ENCODE results near the gene DENND5A.

Gene DENND5A

GRCh38 chr11:9138133-9138453, 127.1 kb downstream of the DENND5A start:
- H3K4me3 ChIP-seq (ENCODE audit: low read length), result no peak overlapping the region
- DNase-seq (ENCODE audit: low read depth), result no peak
- TF ChIP-seq, protein P1, sequence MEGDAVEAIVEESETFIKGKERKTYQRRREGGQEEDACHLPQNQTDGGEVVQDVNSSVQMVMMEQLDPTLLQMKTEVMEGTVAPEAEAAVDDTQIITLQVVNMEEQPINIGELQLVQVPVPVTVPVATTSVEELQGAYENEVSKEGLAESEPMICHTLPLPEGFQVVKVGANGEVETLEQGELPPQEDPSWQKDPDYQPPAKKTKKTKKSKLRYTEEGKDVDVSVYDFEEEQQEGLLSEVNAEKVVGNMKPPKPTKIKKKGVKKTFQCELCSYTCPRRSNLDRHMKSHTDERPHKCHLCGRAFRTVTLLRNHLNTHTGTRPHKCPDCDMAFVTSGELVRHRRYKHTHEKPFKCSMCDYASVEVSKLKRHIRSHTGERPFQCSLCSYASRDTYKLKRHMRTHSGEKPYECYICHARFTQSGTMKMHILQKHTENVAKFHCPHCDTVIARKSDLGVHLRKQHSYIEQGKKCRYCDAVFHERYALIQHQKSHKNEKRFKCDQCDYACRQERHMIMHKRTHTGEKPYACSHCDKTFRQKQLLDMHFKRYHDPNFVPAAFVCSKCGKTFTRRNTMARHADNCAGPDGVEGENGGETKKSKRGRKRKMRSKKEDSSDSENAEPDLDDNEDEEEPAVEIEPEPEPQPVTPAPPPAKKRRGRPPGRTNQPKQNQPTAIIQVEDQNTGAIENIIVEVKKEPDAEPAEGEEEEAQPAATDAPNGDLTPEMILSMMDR (conservative IDR thresholded peaks at IDR 0.05; ENCODE audit: low read length), result no peak

GRCh38 chr11:9137293-9138132, 127.6 kb downstream of the DENND5A start:
- DNase-seq (ENCODE audit: low read depth), result peak; percentile 57
- TF ChIP-seq, protein P1 (conservative IDR thresholded peaks at IDR 0.05; ENCODE audit: low read length), result peak; percentile 89
- no peak overlapping the region for H3K4me3 ChIP-seq (ENCODE audit: low read length)

DNA sequence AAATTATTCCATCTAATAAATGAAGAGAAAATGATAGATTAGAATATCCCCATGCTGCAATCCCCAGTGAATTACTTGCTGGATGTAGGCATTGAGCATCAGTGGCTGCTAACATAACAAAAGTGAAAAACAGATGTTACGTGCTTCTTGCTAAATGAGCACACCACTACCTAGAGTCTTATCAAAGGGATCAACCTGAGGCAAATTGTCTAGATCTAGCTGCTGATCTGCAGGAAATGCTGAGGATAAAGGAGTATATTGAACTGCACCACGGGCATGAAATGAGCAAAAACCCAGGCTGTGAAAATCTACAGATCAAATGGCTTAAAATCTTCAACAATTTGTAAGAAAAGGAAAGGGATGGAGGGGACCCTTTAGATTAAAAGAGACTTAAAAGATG, 128.4 kb downstream of the DENND5A start:
- H3K4me3 ChIP-seq (ENCODE audit: low read length), result no peak overlapping the region
- DNase-seq (ENCODE audit: low read depth), result no peak
- TF ChIP-seq, protein P1 (conservative IDR thresholded peaks at IDR 0.05; ENCODE audit: low read length), result no peak

DNA sequence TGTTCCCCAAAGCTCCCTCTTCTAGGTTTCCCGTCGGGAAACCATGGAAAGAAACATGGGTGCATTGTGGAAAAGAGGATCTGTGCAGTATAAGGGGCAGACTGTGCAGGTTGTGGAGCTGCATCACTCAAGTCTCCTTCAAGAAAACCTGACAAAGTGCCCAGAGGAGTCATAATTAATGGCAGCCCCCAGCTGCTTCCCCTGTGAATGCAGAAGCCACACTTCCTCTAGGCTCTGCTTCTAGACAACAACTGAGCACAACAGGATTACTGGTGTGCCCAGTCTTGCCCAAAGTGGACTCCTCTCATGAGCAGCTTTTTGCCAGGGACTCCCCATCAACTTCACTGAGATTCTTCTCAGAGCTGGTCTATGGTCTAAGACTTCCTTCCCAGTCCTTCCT, 131.2 kb downstream of the DENND5A start:
- no peak overlapping the region for H3K4me3 ChIP-seq (ENCODE audit: low read length)
- no peak for DNase-seq (ENCODE audit: low read depth)
- TF ChIP-seq, protein P1 (conservative IDR thresholded peaks at IDR 0.05; ENCODE audit: low read length), result no peak

GRCh38 chr11:9132203-9132878, 132.8 kb downstream of the DENND5A start:
- DNase-seq (ENCODE audit: low read depth), result no peak
- TF ChIP-seq, protein P1 (conservative IDR thresholded peaks at IDR 0.05; ENCODE audit: low read length), result no peak
- H3K4me3 ChIP-seq (ENCODE audit: low read length), result no peak overlapping the region

DNA sequence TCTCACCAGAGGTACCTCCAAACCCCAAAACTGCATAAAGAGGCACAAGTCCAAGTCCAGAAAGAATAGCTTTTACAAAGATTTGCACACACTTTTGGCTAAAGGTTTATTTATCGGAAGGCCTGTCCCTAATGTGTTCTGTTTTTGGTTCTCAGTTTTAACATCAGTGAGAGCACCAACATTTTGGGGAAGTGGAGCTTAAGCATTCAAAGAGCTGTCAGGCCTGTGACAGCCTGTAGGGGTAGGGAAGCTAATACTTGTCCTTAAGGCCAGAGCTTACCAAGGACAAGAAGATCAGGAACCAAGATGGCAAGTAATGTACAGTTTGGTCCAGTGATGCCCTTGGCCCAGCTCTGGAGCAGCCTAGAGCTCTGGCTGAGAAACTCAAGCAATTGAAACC, 134.9 kb downstream of the DENND5A start:
- no peak for DNase-seq (ENCODE audit: low read depth)
- TF ChIP-seq, protein P1 (conservative IDR thresholded peaks at IDR 0.05; ENCODE audit: low read length), result no peak
- H3K4me3 ChIP-seq (ENCODE audit: low read length), result no peak overlapping the region

GRCh38 chr11:9126636-9127035, 138.5 kb downstream of the DENND5A start:
- H3K4me3 ChIP-seq (ENCODE audit: low read length), result no peak overlapping the region
- DNase-seq (ENCODE audit: low read depth), result no peak
- TF ChIP-seq, protein P1 (conservative IDR thresholded peaks at IDR 0.05; ENCODE audit: low read length), result no peak

Measured in AG10803 (cell line).